Stimulated activated CD4-positive, alpha-beta T cell treated with anti-CD3 and anti-CD28 coated beads, Interleukin-1b, Interleukin-23, amount 100 ng/mL, for 1 hour (primary cell): ENCODE measurements around the gene GGTLC2.
"Not testable (repeated sequence)": the region's sequence is repeated elsewhere in the genome, so short reads cannot be mapped to it uniquely, and the experiment has no call there.

ENCODE experiments used
- DNase-seq, 2 donors: peaks; one replicate each; pipeline ENCODE4 v3.0.0-alpha.2; 2020; ENCODE audit warnings: low read depth in 2 of 2

GGTLC2 gene

GRCh38 chr22:22644314-22644713, at the start of gene GGTLC2:
Gene GGTLC2, plus strand, starts transcription at chr22:22644614. Its CDS starts 1,732 bp downstream, at chr22:22646346.
- not testable (repeated sequence) for DNase-seq

GRCh38 chr22:22595001-22595835, 49.2 kb upstream of the GGTLC2 start:
- no peak for DNase-seq

- DNase-seq: no peak
Observed at GRCh38 chr22:22598144-22598543, 46.3 kb upstream of the GGTLC2 start.

- no peak for DNase-seq
Observed at GRCh38 chr22:22599248-22599647, 45.2 kb upstream of the GGTLC2 start.

GRCh38 chr22:22600531-22601261, 43.7 kb upstream of the GGTLC2 start:
- DNase-seq: no peak

- DNase-seq: no peak
Observed at GRCh38 chr22:22603470-22603947, 40.9 kb upstream of the GGTLC2 start.

GRCh38 chr22:22604326-22605073, 39.9 kb upstream of the GGTLC2 start:
- no peak for DNase-seq

- no peak for DNase-seq
Observed at GRCh38 chr22:22605074-22605404, 39.4 kb upstream of the GGTLC2 start.

- not testable (repeated sequence) for DNase-seq
Observed at GRCh38 chr22:22608022-22608421, 36.4 kb upstream of the GGTLC2 start.

- DNase-seq: no peak
Observed at GRCh38 chr22:22609291-22609690, 35.1 kb upstream of the GGTLC2 start.

- DNase-seq: no peak
Observed at GRCh38 chr22:22612516-22612915, 31.9 kb upstream of the GGTLC2 start.

- DNase-seq: no peak
Observed at GRCh38 chr22:22614065-22614464, 30.3 kb upstream of the GGTLC2 start.

- DNase-seq: no peak
Observed at GRCh38 chr22:22616636-22617035, 27.8 kb upstream of the GGTLC2 start.

GRCh38 chr22:22618448-22618847, 26.0 kb upstream of the GGTLC2 start:
- no peak for DNase-seq

- DNase-seq: no peak
Observed at GRCh38 chr22:22618923-22619322, 25.5 kb upstream of the GGTLC2 start.

GRCh38 chr22:22619765-22620414, 24.5 kb upstream of the GGTLC2 start:
- no peak for DNase-seq

- DNase-seq: not testable (repeated sequence)
Observed at GRCh38 chr22:22628546-22629495, 15.6 kb upstream of the GGTLC2 start.

GRCh38 chr22:22631223-22631652, 13.2 kb upstream of the GGTLC2 start:
- not testable (repeated sequence) for DNase-seq

- DNase-seq: not testable (repeated sequence)
Observed at GRCh38 chr22:22632226-22632625, 12.2 kb upstream of the GGTLC2 start.

- DNase-seq: not testable (repeated sequence)
Observed at GRCh38 chr22:22633533-22633932, 10.9 kb upstream of the GGTLC2 start.
